Skeletal muscle satellite cell (primary cell): Measurements from ENCODE around the gene NQO2.
"Not testable (repeated sequence)": the region's sequence is repeated elsewhere in the genome, so short reads cannot be mapped to it uniquely, and the experiment has no call there.

Experiments used
- H3K27me3 ChIP-seq: 2 replicates; pipeline ENCODE4 v1.7.0; 2013; ENCODE audit warnings: low read length; ENCODE audit not compliant: control insufficient read depth, insufficient read depth
- H3K36me3 ChIP-seq: 2 replicates; pipeline ENCODE4 v1.7.0; 2013; ENCODE audit warnings: mild to moderate bottlenecking, control low read depth, low read length; ENCODE audit not compliant: insufficient read depth
- H3K4me1 ChIP-seq: 2 replicates; pipeline ENCODE4 v1.7.0; 2013; ENCODE audit warnings: low read length; ENCODE audit not compliant: control insufficient read depth, insufficient read depth
- H3K4me2 ChIP-seq: 2 replicates; pipeline ENCODE4 v1.7.0; 2013; ENCODE audit warnings: mild to moderate bottlenecking, low read length
- H3K4me3 ChIP-seq: 2 replicates; pipeline ENCODE4 v1.7.0; 2013; ENCODE audit warnings: low read length
- H3K9ac ChIP-seq: 2 replicates; pipeline ENCODE4 v1.7.0; 2013; ENCODE audit warnings: mild to moderate bottlenecking, low read depth, low read length, moderate library complexity
- H3K9me3 ChIP-seq: replicated peaks from 2 replicates; pipeline ENCODE4 v1.7.0; 2013; ENCODE audit warnings: mild to moderate bottlenecking, control low read depth, low read length

The NQO2 gene

GRCh38 chr6:3008712-3009265 is 9.1 kb downstream of the NQO2 start:
- peaks cover 26% of the 10 kb centered on the region for H3K36me3 ChIP-seq
- not testable (repeated sequence) for H3K9me3 ChIP-seq

GRCh38 chr6:3009930-3010329 is 10.2 kb downstream of the NQO2 start:
- Histone ChIP-seq H3K9ac (no peak overlapping the region), H3K4me3 (no peak overlapping the region), H3K4me2 (no peak overlapping the region), H3K27me3 (no peaks in the 10 kb centered on the region), H3K9me3 (no peaks in the 10 kb centered on the region), H3K4me1 (peaks cover 7% of the 10 kb centered on the region), H3K36me3 (peaks cover 28% of the 10 kb centered on the region)

More at GRCh38 chr6:3008712-3009265, 9.1 kb downstream of the NQO2 start:
- not testable (repeated sequence) for H3K27me3 ChIP-seq, H3K9ac ChIP-seq, H3K4me3 ChIP-seq, H3K4me2 ChIP-seq, H3K4me1 ChIP-seq

GRCh38 chr6:3011158-3011557 is 11.5 kb downstream of the NQO2 start:
- H3K4me2 ChIP-seq, result no peak overlapping the region
- H3K4me3 ChIP-seq, result no peak overlapping the region
- H3K9me3 ChIP-seq, result no peaks in the 10 kb centered on the region
- H3K36me3 ChIP-seq, result peaks cover 36% of the 10 kb centered on the region
- H3K9ac ChIP-seq, result no peak overlapping the region
- no peaks in the 10 kb centered on the region for H3K27me3 ChIP-seq
- H3K4me1 ChIP-seq, result peaks cover 7% of the 10 kb centered on the region

GRCh38 chr6:3011592-3011991 is 11.9 kb downstream of the NQO2 start:
- Histone ChIP-seq H3K36me3 (peaks cover 36% of the 10 kb centered on the region), H3K4me1 (peaks cover 7% of the 10 kb centered on the region), H3K27me3 (no peaks in the 10 kb centered on the region), H3K4me3 (no peak overlapping the region), H3K4me2 (no peak overlapping the region), H3K9me3 (no peaks in the 10 kb centered on the region), H3K9ac (no peak overlapping the region)

GRCh38 chr6:3013486-3013885 is 13.8 kb downstream of the NQO2 start:
- Histone ChIP-seq H3K27me3 (no peaks in the 10 kb centered on the region), H3K4me3 (no peak overlapping the region), H3K9me3 (no peaks in the 10 kb centered on the region), H3K9ac (no peak overlapping the region), H3K4me1 (peaks cover 7% of the 10 kb centered on the region), H3K36me3 (peaks cover 36% of the 10 kb centered on the region), H3K4me2 (no peak overlapping the region)

- no peaks in the 10 kb centered on the region for H3K27me3 ChIP-seq
- no peak overlapping the region for H3K4me2 ChIP-seq
- H3K4me3 ChIP-seq, result no peak overlapping the region
- no peak overlapping the region for H3K9ac ChIP-seq
- H3K36me3 ChIP-seq, result peaks cover 36% of the 10 kb centered on the region
- H3K4me1 ChIP-seq, result peaks cover 7% of the 10 kb centered on the region
- H3K9me3 ChIP-seq, result no peaks in the 10 kb centered on the region
Observed at GRCh38 chr6:3013901-3014674, 14.4 kb downstream of the NQO2 start.

GRCh38 chr6:3014675-3015066 is 15.0 kb downstream of the NQO2 start:
- H3K27me3 ChIP-seq, result no peaks in the 10 kb centered on the region

GRCh38 chr6:3015144-3015543 is 15.4 kb downstream of the NQO2 start:
- Histone ChIP-seq H3K27me3 (no peaks in the 10 kb centered on the region), H3K4me1 (peaks cover 7% of the 10 kb centered on the region), H3K4me3 (no peak overlapping the region), H3K9ac (no peak overlapping the region), H3K36me3 (peaks cover 31% of the 10 kb centered on the region), H3K4me2 (no peak overlapping the region), H3K9me3 (no peaks in the 10 kb centered on the region)

More at GRCh38 chr6:3014675-3015066, 15.0 kb downstream of the NQO2 start:
- peaks cover 36% of the 10 kb centered on the region for H3K36me3 ChIP-seq
- H3K4me3 ChIP-seq, result no peak overlapping the region
- no peak overlapping the region for H3K4me2 ChIP-seq
- H3K9ac ChIP-seq, result no peak overlapping the region
- peaks cover 7% of the 10 kb centered on the region for H3K4me1 ChIP-seq
- H3K9me3 ChIP-seq, result no peaks in the 10 kb centered on the region

- H3K27me3 ChIP-seq, result no peaks in the 10 kb centered on the region
- no peak overlapping the region for H3K9ac ChIP-seq
- H3K4me3 ChIP-seq, result no peak overlapping the region
- H3K4me1 ChIP-seq, result peaks cover 7% of the 10 kb centered on the region
- H3K36me3 ChIP-seq, result peaks cover 16% of the 10 kb centered on the region
- H3K4me2 ChIP-seq, result no peak overlapping the region
- H3K9me3 ChIP-seq, result no peaks in the 10 kb centered on the region
Observed at GRCh38 chr6:3016473-3017280, 17.0 kb downstream of the NQO2 start.

- Histone ChIP-seq H3K9me3 (no peaks in the 10 kb centered on the region), H3K9ac (no peak overlapping the region), H3K4me3 (no peak overlapping the region), H3K4me2 (no peak overlapping the region), H3K27me3 (no peaks in the 10 kb centered on the region), H3K36me3 (peaks cover 10% of the 10 kb centered on the region), H3K4me1 (peaks cover 10% of the 10 kb centered on the region)
Observed at GRCh38 chr6:3017304-3017703, 17.6 kb downstream of the NQO2 start.

- Histone ChIP-seq H3K4me1 (peaks cover 13% of the 10 kb centered on the region), H3K4me2 (no peak overlapping the region), H3K27me3 (no peaks in the 10 kb centered on the region), H3K9ac (no peak overlapping the region), H3K36me3 (peaks cover 10% of the 10 kb centered on the region), H3K4me3 (no peak overlapping the region), H3K9me3 (no peaks in the 10 kb centered on the region)
Observed at GRCh38 chr6:3019065-3019464, 19.4 kb downstream of the NQO2 start.
